Activated gamma-delta T cell treated with anti-CD3 and anti-CD28 coated beads, Interleukin-2, amount 50 U/mL, for 16 hours (primary cell): ENCODE measurements around the gene STXBP5L.
"Not testable (repeated sequence)": the region's sequence is repeated elsewhere in the genome, so short reads cannot be mapped to it uniquely, and the experiment has no call there.

Experiments
- DNase-seq: peaks from one replicate; pipeline ENCODE4 v3.0.0-alpha.2; 2020; ENCODE audit warnings: low read depth

Gene STXBP5L

DNA sequence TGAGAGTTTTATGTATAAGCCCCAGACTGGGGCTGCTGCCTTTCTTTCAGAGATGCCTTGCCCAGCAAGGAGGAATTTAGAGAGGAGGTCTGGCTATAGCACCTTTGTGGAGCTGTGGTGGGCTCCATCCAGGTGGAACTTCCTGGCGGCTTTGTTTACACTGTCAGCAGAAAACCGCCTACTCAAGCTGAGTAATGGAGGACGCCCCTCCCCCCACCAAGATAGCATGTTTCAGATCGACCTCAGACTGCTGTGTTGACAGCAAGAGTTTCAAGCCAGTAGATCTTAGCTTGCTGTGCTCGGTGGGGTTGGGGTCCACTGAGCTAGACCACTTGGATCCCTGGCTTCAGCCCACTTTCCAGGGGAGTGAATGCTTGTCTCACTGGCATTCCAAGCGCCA lies 155.6 kb downstream of the STXBP5L start:
- no peak for DNase-seq

DNA sequence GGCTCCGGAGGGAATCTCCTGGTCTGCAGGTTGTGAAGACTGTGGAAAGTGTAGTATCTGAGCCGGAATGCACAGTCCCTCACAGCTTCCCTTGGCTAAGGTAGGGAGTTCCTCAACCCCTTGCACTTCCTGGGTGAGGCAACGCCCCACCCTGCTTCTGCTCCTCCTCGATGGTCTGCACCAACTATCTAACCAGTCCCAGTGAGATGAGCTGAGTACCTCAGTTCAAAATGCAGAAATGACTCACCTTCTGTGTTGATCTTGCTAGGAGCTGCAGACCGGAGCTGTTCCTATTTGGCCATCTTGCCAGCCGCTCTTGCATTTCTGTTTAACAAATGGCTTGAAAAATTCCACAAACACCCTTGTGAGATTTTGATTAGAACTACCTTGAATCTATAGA lies 156.1 kb downstream of the STXBP5L start:
- no peak for DNase-seq

DNA sequence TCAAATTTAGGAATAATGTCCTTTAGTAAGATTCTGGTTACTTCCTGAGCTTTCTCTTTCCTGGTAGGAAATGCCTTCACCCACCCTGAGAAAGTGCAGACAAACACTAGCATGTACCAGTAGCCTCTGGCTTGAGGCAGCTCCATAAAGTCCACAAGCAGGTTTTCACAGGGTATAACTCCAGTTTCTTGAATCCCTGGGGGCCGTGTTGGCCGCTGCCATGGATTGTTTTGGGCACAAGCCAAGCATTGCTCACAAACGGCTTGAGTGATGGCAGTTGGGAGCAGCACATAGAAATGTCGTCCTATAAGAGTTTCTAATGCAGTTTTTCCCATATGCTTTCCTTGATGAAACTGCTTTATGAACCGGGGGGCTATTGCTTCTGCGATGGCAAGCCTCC lies 164.1 kb downstream of the STXBP5L start:
- DNase-seq = no peak

DNA sequence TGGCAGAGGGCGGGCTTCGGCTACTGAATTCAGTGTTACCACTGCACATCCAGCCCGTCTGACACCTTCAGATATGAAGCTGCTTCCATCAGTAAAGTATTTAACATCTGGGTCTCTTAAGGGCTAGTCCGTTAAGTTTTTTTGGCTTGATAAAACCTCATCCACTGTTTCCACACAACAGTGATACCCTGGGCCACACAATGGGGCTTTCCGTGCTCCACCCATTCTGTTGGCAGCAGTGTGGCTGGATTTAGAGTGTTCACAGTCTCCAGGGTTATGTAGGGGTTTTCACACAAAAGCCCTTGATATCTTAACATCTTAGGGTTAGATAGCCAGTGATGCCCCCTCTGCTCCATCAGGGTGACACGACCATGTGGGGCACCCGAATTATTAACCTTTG lies 165.0 kb downstream of the STXBP5L start:
- no peak for DNase-seq

DNA sequence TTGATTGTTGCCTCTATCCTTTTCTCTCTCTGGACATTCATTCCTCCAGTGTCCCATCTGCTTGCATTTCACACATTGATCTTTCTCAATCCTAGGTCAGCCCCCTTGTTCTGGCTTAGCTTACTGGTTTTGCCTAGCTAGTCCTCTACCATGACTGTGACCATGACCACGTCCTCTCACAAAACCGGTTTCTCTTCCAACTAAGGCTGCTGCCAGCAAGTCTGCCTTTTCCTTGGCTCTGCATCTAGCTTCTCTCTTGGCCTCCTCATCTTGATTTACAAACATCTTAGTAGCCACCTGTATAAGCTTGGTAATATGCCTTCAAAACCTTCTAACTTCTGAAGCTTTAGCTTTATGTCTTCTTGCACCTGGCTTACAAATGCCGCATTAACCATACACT lies 167.2 kb downstream of the STXBP5L start:
- no peak for DNase-seq

DNA sequence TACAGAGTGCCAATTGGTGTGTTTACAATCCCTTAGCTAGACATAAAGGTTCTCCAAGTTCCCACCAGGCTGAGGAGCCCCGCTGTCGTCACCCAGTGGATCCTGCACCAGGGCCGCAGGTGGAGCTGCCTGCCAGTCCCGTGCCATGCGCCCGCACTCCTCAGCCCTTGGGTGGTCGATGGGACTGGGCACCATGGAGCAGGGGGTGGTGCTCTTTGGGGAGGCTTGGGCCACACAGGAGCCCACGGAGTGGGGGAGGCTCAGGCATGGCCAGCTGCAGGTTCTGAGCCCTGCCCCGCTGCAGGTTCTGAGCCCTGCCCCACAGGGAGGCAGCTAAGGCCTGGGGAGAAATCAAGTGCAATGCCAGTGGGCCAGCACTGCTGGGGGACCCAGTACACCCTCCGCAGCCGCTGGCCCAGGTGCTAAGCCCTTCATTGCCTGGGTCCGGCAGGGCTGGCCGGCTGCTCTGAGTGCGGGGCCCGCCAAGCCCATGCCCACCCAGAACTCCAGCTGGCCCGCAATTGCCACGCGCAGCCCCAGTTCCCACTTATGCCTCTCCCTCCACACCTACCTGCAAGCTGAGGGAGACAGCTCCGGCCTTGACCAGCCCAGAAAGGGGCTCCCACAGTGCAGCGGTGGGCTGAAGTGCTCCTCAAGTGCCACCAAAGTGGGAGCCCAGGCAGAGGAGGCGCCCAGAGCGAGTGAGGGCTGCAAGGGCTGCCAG lies 170.5 kb downstream of the STXBP5L start:
- DNase-seq = not testable (repeated sequence)

DNA sequence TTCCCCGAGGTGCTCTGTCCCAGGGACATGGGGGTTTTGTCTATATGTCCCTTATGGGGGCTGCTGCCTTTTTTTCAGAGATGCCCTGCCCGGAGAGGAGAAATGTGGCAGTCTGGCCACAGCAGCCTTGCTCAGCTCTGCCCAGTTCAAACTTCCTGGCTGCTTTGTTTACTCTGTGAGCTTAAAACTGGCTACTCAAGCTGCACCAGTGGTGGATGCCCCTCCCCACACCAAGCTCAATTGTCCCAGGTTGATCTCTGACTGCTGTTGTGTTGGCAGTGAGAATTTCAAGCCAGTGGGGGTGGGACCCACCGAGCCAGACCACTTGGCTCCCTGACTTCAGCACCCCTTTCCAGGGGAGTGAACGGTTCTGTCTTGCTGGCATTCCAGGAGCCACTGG lies 188.9 kb downstream of the STXBP5L start:
- DNase-seq = no peak

DNA sequence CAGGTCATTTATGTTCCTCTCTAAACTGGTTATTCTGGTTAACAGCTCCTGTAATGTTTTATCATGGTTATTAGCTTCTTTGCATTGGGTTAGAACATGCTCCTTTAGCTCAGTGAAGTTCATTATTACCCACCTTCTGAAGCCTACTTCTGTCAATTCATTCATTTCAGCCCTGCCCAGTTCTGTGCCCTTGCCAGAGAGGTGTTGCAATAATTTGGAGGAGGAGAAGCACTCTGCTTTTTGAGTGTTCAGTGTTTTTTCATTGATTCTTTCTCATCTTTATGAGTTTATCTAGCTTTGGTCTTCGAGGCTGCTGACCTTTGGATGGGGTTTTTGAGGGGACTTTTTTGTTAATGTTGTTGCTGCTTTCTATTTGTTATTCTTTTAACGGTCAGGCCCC lies 203.1 kb downstream of the STXBP5L start:
- DNase-seq = not testable (repeated sequence)

DNA sequence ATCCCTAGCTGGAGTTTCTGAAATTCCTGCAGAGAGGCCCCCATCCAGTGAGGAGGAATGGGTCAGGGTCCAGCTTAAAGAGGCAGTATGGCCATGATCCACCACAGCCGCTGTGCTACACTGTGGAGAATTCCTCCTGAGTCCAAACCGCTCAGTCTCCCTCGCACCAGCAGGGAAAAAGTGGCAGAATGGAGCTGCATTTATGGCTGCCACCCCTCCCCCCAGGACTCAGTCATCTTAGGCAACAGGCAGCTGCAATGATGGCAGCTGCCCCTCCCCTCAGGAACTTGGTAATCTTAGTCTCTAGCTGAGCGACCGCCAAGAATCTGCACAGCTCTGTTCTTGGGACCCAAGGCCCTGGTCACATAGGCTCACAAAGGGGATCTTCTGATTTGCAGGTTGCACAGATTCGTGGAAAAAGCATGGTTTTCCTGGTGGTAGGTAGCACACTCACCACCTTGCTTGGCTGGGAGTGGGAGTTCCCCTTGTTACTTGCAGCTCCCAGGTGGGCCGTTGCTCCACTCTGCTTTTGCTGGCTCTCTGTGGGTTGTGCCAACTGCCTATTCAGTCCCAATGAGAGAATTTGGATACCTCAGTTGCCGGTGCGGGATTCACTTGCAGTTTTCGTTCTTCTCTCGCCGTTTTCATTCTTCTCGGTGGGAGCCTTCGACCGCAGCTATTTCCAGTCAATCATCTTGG lies 204.1 kb downstream of the STXBP5L start:
- DNase-seq = no peak

DNA sequence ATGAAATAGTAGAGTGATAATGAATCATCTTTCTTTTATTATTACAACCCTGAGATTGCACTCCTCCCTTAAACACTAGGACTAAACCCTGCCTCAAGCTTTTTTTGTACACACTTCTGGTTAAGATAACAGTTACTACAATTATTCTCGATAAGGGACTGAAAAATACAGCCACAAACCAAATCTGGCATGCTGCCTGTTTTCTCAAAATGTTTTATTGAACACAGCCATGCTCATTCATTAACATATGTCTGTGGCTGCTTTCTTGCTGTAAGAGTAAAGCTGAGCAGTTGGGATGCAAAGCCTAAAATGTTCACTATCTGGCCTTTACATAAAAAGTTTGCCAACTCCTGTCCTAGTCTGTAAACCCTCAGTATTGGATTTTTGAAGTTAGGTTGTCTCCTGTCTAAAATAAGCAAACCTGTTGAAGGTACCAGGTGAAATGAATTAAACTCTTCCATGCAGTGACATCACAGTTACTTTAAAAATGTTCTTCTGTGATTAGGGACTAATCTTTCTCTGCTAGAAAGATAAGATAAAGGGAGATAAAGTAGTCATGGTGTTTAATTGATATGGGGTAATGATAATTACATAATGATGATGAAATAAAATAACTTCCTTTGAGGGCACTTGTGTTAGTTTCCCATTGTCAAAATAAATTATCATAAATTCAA lies 218.2 kb downstream of the STXBP5L start:
- no peak for DNase-seq

DNA sequence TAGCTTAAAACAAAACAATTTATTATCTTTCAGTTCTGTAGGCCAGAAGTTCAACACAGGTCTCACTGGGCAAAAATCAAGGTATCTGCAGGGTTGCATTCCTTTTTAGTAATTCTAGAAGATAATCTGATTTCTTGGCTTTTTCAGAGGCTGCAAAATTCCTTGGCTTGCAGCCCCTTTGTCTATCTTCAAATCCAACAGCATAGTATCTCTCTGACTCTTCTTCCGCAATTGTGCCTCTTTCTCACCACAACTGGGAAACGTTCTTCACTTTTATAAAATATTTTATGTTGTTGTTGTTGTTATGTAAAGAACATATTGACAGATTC lies 218.7 kb downstream of the STXBP5L start:
- DNase-seq = no peak

DNA sequence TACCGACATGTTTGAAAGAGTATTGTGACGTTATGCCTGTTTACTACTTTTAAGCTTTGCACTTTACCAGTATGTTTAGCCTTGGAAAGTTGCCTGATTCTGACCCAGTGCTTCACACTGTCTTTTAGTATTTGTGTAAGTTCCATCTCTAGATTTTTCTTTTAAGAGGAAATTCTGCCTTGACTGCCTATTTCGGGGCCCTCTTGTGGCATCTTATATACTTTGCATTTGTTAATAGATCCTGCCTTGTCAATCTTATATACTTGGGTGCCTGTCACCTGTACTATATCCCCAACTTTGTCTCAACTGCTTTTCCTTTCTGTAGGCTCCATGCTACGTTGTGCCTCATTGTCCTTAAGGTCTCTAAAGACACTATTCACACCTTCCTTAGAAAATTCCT lies 244.6 kb downstream of the STXBP5L start:
- DNase-seq = no peak

DNA sequence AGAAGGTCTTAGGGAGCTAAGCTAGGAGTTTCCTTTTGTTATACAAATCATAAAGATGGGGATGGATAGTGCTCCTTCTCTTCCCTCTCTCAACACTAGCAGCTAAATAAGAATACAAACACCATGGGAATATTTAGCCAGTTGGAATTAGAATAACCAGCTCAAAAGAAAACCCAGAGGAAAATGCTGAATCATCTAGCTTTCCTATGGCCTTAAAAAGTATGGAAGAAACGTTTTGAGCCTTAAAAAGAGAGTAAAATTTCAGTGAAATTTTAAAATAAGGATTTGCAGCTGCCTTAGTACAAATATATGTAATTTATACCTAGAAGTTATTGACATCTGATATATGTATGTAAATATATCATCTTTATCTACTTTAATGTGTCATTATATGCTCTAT lies 245.8 kb downstream of the STXBP5L start:
- no peak for DNase-seq

DNA sequence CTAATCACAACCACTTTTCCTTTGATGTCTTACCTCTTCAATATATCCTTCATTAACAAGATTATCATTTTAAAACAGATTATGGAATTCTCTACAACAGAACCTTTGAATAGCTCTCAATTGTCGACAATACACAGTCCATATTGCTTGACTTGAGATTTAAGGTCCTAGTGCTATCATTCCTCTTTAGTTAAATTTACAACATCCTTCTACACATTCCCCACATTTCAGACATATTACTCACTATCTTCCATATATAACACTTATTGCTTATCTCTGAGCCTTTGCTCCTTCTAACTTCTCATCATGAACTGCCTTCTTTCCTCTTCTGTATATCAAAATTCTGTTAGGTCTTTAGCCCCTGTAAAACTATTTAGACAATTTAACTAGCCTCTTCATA lies 247.0 kb downstream of the STXBP5L start:
- DNase-seq = no peak

DNA sequence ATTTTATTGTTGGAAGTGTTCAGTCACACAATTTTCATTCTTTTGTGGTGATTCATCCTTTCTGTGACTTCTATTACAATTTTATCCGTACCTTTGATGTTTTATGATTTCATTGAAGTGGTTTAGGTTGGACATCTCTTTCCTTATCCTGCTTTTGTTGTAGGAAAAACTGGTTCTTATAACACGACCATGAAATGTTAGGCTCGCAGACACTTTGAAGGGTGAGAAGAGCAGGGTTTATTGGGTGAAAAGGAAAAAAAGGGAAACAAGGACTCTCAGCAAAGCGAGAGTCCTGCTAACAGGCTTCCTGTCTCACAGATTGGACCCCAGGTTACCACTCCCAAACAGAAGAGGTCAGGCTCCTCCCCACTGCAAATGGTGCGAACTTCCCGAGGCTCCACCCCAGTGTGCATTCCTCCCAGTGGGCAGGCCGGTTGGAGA lies 257.4 kb downstream of the STXBP5L start:
- no peak for DNase-seq

DNA sequence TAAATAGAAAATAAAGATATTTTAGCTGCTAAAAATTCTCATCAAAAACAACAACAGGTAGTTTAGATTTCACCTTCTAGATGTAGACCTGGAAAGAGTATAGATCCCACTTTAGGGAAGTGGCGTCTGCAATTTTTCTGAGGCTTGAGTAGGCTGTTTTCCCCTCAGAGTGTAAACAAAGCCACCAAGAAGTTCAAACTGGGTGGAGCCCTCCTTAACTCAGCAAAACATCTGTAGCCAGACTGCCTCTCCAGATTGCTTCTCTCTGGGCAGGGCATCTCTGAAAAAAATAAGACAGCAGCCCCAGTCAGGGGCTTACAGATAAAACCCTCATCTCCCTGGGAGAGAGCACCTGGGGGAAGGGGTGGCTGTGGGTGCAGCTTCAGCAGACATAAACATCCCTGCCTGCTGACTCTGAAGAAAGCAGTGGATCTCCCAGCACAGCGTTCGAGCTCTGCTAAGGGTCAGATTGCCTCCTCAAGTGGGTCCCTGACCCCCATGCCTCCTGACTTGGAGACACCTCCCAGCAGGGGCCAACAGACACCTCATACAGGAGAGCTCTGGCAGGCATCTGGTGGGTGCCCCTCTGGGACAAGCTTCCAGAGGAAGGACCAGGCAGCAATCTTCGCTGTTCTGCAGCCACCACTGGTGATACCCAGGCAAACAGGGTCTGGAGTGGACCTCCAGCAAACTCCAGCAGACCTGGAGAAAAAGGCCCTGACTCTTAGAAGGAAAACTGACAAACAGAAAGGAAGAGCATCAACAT lies 259.6 kb downstream of the STXBP5L start:
- DNase-seq = no peak

DNA sequence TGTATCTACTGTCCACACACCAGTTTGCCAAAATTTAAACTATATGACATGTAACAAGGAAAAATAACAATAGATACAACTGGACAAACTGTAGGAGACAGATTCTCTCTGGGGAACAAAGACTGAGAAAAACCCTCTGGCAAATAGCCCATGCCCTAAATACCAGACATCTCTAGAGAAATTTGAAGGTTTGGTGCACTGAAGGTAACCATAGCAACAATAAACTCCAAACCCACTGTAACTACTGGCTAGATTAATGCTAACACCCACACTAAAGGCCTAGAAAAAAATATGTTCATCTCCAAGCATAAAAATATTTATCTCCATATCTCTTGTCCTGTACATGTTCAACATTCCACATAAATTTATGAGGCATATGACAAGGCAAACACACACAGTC lies 267.1 kb downstream of the STXBP5L start:
- DNase-seq = no peak

DNA sequence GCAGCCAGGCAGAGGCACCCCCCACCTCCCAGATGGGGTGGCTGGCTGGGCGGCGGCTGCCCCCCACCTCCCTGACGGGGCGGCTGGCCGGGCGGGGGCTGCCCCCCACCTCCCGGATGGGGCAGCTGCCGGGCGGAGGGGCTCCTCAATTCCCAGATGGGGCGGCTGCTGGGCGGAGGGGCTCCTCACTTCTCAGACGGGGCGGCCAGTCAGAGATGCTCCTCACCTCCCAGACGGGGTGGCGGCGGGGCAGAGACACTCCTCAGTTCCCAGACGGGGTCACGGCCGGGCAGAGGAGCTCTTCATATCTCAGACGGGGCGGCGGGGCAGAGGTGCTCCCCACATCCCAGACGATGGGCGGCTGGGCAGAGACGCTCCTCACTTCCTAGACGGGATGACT lies 282.6 kb downstream of the STXBP5L start:
- not testable (repeated sequence) for DNase-seq

DNA sequence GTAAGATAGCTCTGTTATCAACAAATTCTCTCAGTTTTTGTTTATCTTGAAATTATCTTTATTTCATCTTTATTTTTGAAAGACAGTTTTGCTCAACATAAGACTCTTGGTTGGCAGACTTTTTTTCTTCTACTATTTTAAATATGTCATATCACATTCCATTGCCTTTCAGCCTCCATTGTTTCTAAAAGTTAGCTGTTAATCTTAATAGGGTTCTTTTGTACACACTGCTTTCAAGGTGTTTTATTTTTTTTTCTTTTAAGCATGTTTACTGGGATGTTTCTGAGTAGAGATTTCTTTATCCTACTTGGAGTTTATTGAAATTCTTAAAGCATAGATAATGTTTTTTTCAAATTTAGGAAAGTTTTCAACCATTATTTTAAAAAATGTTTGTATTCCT lies 294.6 kb downstream of the STXBP5L start:
- no peak for DNase-seq

DNA sequence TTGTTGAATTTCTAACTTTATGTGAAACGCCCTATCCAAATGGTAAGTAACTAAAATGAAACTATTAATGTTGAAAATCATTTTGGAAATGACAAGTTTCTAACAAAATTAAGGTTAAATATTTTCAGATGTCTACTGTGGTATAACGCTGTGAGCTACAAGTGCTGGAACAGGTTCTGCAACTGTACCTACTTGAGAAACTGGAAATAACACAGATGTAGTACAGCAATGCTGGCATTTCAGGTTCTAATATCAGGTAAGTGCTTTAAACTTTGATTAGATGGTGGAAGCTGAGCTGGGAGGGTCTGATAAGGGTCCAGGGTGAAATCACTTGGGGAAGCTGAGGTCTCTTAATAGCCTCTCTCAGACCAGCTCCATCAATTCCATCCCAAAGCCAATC lies 315.1 kb downstream of the STXBP5L start:
- DNase-seq = no peak

DNA sequence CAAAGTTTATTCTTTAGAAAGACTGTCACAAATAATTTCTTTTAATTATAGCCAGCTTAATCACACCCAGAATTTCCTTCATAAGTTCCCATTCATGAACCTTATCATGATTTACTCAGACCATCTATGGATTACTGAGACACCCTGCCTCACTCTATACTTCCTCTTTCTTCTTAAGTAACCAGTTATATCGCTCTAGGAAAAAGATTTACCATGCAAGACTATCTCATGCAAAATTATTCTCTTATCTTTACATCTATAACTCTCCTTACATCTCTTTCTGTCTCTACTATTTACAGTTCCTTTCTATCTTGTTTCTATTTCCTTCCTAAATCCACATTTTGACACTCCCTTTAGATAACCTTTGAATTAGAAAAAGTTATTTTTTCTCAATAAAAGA lies 321.0 kb downstream of the STXBP5L start:
- no peak for DNase-seq

DNA sequence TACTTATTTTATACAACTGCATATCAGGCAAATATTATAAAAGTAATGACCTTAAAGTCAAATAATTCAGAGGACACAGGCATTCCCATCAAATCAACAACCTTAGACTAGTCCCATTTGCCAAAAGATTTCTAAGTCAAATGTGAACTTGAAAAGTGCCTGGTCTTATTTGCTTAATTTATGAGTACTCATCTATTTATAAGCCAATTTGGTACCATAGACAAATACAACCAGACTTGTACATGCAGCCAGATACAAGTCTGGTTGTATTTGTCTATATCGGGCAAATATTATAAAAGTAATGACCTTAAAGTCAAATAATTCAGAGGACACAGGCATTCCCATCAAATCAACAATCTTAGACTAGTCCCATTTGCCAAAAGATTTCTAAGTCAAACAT lies 322.2 kb downstream of the STXBP5L start:
- not testable (repeated sequence) for DNase-seq

DNA sequence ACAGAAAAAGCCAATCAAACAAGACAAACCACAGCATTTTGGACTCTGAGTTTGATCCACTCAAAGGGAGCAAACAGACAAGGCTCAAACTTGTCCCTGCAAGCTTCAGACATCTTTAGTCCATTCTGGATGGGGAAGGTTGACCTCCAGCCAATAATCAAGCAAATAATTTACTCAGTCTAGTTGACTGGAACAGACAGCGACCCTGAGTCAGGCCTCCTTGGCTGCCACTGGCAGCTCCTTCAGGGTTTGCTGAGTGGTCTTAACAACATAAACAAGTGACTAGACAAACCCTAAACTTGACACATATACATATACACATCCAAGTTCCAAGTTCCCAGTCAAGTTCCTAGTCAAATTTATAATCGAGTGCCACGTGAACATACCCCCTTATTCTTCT lies 323.9 kb downstream of the STXBP5L start:
- no peak for DNase-seq
